HEK293 (cell line): ENCODE data around the gene DNMT3A.

ENCODE experiments used
- EGR2 ChIP-seq: fragments of 450-650 bp; formaldehyde crosslinking; IDR thresholded peaks from 2 replicates; pipeline ENCODE4 v1.5.1; 2016; ENCODE audit warnings: low read depth, missing biosample characterization, missing genetic modification characterization
- MEIS1 ChIP-seq: sonication (generic); formaldehyde crosslinking; IDR thresholded peaks from 2 replicates; pipeline ENCODE4 v1.8.1; 2022; ENCODE audit warnings: missing genetic modification reagents, mild to moderate bottlenecking, borderline replicate concordance
- ZNF121 ChIP-seq: fragments of 450-650 bp; formaldehyde crosslinking; IDR thresholded peaks from 2 replicates; pipeline ENCODE4 v1.5.1; 2016; ENCODE audit warnings: missing biosample characterization, missing genetic modification characterization
- ZNF624 ChIP-seq: fragments of 450-650 bp; formaldehyde crosslinking; IDR thresholded peaks from 2 replicates; pipeline ENCODE4 v1.5.1; 2017; ENCODE audit warnings: missing biosample characterization, missing genetic modification characterization
- TF ChIP-seq, protein P1 (sequence below): fragments of 450-650 bp; formaldehyde crosslinking; IDR thresholded peaks from 2 replicates; pipeline ENCODE4 v1.5.1; 2016; ENCODE audit warnings: missing biosample characterization, missing genetic modification characterization
- TF ChIP-seq, protein P2 (sequence below): fragments of 450-650 bp; formaldehyde crosslinking; IDR thresholded peaks from 2 replicates; pipeline ENCODE4 v1.5.1; 2016; ENCODE audit warnings: missing biosample characterization, missing genetic modification characterization

DNA sequence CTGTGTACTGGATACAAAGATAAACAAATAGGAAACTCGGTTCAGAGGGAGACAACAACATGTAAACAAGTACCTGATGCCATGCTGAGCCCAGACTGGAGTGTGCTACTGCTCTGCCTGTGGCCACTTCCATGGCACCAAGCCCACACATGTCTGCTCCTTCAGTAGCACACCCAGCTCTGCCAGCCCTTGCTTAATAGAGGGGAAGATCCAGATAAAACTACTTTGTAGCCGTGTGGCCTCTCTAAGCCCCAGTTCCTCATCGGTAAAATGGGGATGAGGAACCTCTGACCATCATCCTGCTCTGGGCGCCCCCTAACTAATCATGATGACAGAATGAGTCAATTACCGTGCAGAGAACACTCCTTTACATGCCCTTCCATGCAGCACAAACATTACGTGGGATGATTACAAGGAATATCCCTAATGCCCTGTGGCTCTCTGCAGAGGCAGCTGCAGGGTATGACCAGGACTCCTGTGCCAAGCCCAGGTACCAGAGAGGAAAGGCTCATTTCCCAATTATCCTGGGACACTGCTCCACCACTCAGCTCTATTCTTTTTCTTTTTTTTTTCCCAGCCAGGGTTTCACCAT, 34.9 kb downstream of the DNMT3A start:
- no peak for TF ChIP-seq EGR2 (tag by site-specific recombination)
- TF ChIP-seq, protein P1, sequence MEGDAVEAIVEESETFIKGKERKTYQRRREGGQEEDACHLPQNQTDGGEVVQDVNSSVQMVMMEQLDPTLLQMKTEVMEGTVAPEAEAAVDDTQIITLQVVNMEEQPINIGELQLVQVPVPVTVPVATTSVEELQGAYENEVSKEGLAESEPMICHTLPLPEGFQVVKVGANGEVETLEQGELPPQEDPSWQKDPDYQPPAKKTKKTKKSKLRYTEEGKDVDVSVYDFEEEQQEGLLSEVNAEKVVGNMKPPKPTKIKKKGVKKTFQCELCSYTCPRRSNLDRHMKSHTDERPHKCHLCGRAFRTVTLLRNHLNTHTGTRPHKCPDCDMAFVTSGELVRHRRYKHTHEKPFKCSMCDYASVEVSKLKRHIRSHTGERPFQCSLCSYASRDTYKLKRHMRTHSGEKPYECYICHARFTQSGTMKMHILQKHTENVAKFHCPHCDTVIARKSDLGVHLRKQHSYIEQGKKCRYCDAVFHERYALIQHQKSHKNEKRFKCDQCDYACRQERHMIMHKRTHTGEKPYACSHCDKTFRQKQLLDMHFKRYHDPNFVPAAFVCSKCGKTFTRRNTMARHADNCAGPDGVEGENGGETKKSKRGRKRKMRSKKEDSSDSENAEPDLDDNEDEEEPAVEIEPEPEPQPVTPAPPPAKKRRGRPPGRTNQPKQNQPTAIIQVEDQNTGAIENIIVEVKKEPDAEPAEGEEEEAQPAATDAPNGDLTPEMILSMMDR (tag by site-specific recombination): no peak
- no peak for TF ChIP-seq MEIS1 (CRISPR knock-in tag)
- no peak for TF ChIP-seq ZNF121 (tag by site-specific recombination)
- no peak for TF ChIP-seq ZNF624 (tag by site-specific recombination)
- TF ChIP-seq, protein P2, sequence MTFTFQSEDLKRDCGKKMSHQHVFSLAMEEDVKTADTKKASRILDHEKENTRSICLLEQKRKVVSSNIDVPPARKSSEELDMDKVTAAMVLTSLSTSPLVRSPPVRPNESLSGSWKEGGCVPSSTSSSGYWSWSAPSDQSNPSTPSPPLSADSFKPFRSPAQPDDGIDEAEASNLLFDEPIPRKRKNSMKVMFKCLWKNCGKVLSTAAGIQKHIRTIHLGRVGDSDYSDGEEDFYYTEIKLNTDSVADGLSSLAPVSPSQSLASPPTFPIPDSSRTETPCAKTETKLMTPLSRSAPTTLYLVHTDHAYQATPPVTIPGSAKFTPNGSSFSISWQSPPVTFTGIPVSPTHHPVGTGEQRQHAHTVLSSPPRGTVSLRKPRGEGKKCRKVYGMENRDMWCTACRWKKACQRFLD (tag by site-specific recombination): no peak
